Upper lobe of left lung (tissue), 6 donors: Measurements from ENCODE around the gene GPR62. TPM values are rescaled to one million over a fixed set of nuclear protein-coding genes. Genes with fewer than 3 reads are reported as not detected.

Experiments
- ATAC-seq, 2 donors: fragments of 200-7000 bp; cut with Tn5 transposase; one replicate each; pipeline ENCODE4 v1.9.1; 2022; ENCODE audit warnings: mild to moderate bottlenecking in 2 of 2, moderate library complexity in 2 of 2; ENCODE audit not compliant: low FRiP score in 2 of 2
- DNase-seq, 2 donors: peaks; one replicate each; pipeline ENCODE4 v3.0.0-alpha.2; 2019 to 2020
- H3K27ac ChIP-seq, 4 donors: fragments of 200-600 bp; sonication (generic); one replicate each; pipeline ENCODE4 v1.5.1; 2016 to 2019
- H3K27me3 ChIP-seq, 4 donors: fragments of 200-600 bp; sonication (generic); one replicate each; pipeline ENCODE4 v1.5.1; 2017 to 2019
- H3K36me3 ChIP-seq, 4 donors: fragments of 200-600 bp; sonication (generic); one replicate each; pipeline ENCODE4 v1.5.1; 2016 to 2019
- H3K4me1 ChIP-seq, 4 donors: fragments of 200-600 bp; sonication (generic); one replicate each; pipeline ENCODE4 v1.5.1; 2018 to 2019
- H3K4me3 ChIP-seq, 4 donors: fragments of 200-600 bp; sonication (generic); one replicate each; pipeline ENCODE4 v1.5.1; 2017 to 2019; ENCODE audit warnings: mild to moderate bottlenecking in 2 of 4, moderate library complexity in 1 of 4
- H3K9me3 ChIP-seq, 4 donors: fragments of 200-600 bp; sonication (generic); one replicate each; pipeline ENCODE4 v1.5.1; 2018 to 2019
- EP300 ChIP-seq, 4 donors: sonication (generic); formaldehyde crosslinking; IDR thresholded peaks; one replicate each; pipeline ENCODE4 v1.5.1; 2017; ENCODE audit warnings: antibody characterized with exemption in 4 of 4, control low read depth in 2 of 4
- POLR2A ChIP-seq, 4 donors: fragments of 450-650 bp; IDR thresholded peaks; one replicate each; pipeline ENCODE4 v1.5.1; 2016 to 2017; ENCODE audit warnings: antibody characterized with exemption in 4 of 4, mild to moderate bottlenecking in 2 of 4
- POLR2AphosphoS5 ChIP-seq, 2 donors: sonication (generic); formaldehyde crosslinking; IDR thresholded peaks; one replicate each; pipeline ENCODE4 v1.5.1; 2017; ENCODE audit warnings: antibody characterized with exemption in 2 of 2
- WGBS, 2 donors: methylation state at CpG; one replicate each; pipeline ENCODE4 v1.1.5; 2017 to 2018; 5-methylcytosine and 5-hydroxymethylcytosine counted together
- total RNA-seq, 6 donors: library from RNA; depleted of rRNA in 4 of 6; stranded (reverse); fragments of >200 nt in 4 of 6; gene quantifications; one replicate each; pipeline versions ENCODE4 v1.1.0 to v1.2.1, GENCODE V29; 2016 to 2021
- TF ChIP-seq, protein P1 (sequence below), 6 experiments: fragments of 450-650 bp in 4 of 6; fragments of 200-600 bp in 2 of 6; sonication (generic) in 2 of 6; IDR thresholded peaks; one replicate each; pipeline ENCODE4 v1.5.1; 2016 to 2019; ENCODE audit warnings: antibody characterized with exemption in 6 of 6
- donor health status: DM: no; HTN: no; CAD: no; lungs with moderate emphysema.
- donor health status: DM: no; HTN: yes; CAD: no; lungs with severe emphysema.

Gene GPR62
- total RNA-seq, 6 donors from 2014 or later, result not detected

DNA sequence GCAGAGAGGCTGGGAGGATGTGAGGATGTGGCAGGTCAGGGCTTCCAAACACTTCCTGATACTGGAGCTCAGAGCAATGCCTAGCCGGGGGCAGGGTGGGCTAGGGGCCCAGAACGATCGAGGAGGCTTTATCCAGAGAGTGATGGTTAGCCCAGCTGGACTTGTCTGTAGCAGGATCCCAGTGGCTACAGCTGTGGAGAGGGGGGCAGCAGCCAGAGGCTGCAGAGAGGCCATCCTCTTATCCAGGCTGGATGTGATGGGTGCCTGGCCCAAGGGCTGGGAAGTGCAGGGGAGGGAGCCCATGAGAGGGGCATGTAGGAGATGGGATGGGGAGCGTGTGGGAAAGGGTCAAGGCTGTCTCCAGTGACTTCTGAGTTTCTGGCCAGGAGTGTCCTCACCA is 8.4 kb upstream of the GPR62 start:
- DNase-seq, result no peak
- TF ChIP-seq EP300 (IDR thresholded peaks at IDR 0.05) (no peak), POLR2AphosphoS5 (IDR thresholded peaks at IDR 0.05) (no peak), POLR2A (IDR thresholded peaks at IDR 0.05) (no peak)
- TF ChIP-seq, protein P1, sequence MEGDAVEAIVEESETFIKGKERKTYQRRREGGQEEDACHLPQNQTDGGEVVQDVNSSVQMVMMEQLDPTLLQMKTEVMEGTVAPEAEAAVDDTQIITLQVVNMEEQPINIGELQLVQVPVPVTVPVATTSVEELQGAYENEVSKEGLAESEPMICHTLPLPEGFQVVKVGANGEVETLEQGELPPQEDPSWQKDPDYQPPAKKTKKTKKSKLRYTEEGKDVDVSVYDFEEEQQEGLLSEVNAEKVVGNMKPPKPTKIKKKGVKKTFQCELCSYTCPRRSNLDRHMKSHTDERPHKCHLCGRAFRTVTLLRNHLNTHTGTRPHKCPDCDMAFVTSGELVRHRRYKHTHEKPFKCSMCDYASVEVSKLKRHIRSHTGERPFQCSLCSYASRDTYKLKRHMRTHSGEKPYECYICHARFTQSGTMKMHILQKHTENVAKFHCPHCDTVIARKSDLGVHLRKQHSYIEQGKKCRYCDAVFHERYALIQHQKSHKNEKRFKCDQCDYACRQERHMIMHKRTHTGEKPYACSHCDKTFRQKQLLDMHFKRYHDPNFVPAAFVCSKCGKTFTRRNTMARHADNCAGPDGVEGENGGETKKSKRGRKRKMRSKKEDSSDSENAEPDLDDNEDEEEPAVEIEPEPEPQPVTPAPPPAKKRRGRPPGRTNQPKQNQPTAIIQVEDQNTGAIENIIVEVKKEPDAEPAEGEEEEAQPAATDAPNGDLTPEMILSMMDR (IDR thresholded peaks at IDR 0.05), result no peak
- WGBS, 2 donors, result 88 to 97% methylated on average over 4 of the region's 4 CpGs

DNA sequence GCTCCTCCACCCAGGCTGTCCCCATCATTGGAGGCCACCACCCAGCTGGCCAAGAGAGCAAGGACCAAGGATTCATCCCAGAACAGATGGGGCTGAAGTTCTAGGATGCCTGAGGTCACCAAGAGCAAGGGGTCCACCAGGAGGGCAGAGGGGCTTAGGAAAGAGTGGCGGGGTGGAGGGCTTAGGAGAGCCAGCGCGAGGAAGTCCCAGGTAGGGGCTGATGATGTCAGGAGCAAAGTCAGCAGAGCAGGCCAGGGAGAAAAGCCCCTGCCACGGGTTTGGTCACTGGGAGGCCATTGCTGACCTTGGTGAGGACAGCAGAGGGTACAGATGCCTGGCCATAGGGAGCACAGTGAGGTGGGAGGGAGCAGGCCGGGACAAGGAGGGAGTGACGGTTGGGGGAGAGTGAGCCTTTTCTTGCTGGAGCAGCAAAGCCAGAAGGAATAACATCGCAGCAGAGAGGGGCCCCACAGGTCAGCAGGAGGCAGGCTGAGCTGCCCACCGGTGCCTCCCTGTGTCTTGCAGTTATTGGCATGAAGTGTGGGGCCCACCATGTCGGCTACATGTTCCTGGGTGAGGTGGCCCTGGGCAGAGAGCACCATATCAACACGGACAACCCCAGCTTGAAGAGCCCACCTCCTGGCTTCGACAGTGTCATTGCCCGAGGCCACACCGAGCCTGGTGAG is 7.8 kb upstream of the GPR62 start:
- DNase-seq, result no peak

More for the DNA sequence above, 8.4 kb upstream of the GPR62 start:
- Histone ChIP-seq H3K27me3 (no peaks in the 10 kb centered on the region), H3K4me1 (peaks cover 12 to 15% (median 14%) of the 10 kb centered on the region in 4 donors), H3K4me3 (no peak overlapping the region), H3K27ac (no peak overlapping the region), H3K36me3 (peaks cover 0 to 17% (median 2%) of the 10 kb centered on the region in 4 donors), H3K9me3 (no peaks in the 10 kb centered on the region)
- no peak for ATAC-seq

DNA sequence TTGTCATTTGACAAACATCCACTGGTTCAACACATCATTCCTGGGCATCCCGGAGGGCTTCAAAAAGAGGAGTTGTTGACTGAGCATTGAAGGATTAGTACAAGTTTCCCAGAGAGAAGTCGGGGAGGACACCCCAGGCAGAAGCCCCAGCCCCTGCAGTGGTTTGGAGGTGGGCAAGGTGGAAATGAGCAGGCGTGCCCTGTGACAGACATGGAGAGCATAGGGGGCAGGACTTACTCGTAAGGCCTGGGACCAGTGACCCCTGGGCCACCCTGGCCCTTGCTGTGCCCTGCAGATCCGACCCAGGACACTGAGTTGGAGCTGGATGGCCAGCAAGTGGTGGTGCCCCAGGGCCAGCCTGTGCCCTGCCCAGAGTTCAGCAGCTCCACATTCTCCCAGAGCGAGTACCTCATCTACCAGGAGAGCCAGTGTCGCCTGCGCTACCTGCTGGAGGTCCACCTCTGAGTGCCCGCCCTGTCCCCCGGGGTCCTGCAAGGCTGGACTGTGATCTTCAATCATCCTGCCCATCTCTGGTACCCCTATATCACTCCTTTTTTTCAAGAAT is 7.1 kb upstream of the GPR62 start:
- Histone ChIP-seq H3K36me3 (peaks cover 0 to 17% (median 2%) of the 10 kb centered on the region in 4 donors), H3K4me1 (peaks cover 4 to 5% (median 4%) of the 10 kb centered on the region in 4 donors), H3K27me3 (no peaks in the 10 kb centered on the region), H3K4me3 (no peak overlapping the region), H3K27ac (no peak overlapping the region), H3K9me3 (no peaks in the 10 kb centered on the region)
- TF ChIP-seq, protein P1 (IDR thresholded peaks at IDR 0.05), result no peak
- TF ChIP-seq EP300 (IDR thresholded peaks at IDR 0.05) (no peak), POLR2A (IDR thresholded peaks at IDR 0.05) (no peak), POLR2AphosphoS5 (IDR thresholded peaks at IDR 0.05) (no peak)
- DNase-seq, result no peak
- no peak for ATAC-seq
- WGBS, 2 donors, result 86 to 91% methylated on average over 9 to 10 of the region's 10 CpGs

More for the DNA sequence above, 7.8 kb upstream of the GPR62 start:
- Histone ChIP-seq H3K36me3 (peaks cover 0 to 17% (median 2%) of the 10 kb centered on the region in 4 donors), H3K4me1 (peaks cover 12% of the 10 kb centered on the region in 4 donors), H3K27ac (no peak overlapping the region), H3K4me3 (no peak overlapping the region), H3K27me3 (no peaks in the 10 kb centered on the region), H3K9me3 (no peaks in the 10 kb centered on the region)
- 78 to 80% methylated on average over 9 to 13 of the region's 13 CpGs for WGBS, 2 donors
- TF ChIP-seq, protein P1 (IDR thresholded peaks at IDR 0.05), result no peak
- TF ChIP-seq EP300 (IDR thresholded peaks at IDR 0.05) (no peak), POLR2A (IDR thresholded peaks at IDR 0.05) (no peak), POLR2AphosphoS5 (IDR thresholded peaks at IDR 0.05) (no peak)
- ATAC-seq, result no peak

DNA sequence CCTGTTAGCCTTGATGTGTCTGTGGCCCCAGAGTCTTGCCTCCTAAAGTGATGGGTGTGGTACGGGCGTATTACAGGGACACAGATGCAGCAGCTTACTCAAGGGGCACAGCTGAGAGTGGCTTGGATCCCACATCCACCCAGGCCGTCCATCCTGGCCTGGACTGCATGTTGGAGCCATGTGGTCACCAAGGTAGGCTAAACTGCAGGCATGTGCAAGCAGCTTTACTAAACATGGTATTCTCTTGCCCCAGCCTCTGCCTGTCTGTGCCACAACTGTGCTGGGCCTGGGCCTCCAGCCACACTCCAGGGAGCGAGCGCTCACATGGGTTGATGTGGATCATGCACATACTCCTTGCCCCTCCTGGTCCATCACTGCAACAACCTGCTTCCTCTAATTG is 6.1 kb upstream of the GPR62 start:
- TF ChIP-seq POLR2AphosphoS5 (IDR thresholded peaks at IDR 0.05), result no peak
- no peak for TF ChIP-seq POLR2A (IDR thresholded peaks at IDR 0.05)
- no peak for TF ChIP-seq EP300 (IDR thresholded peaks at IDR 0.05)
- no peak overlapping the region for H3K27ac ChIP-seq
- 86 to 93% methylated on average over 4 to 5 of the region's 5 CpGs for WGBS, 2 donors

DNA sequence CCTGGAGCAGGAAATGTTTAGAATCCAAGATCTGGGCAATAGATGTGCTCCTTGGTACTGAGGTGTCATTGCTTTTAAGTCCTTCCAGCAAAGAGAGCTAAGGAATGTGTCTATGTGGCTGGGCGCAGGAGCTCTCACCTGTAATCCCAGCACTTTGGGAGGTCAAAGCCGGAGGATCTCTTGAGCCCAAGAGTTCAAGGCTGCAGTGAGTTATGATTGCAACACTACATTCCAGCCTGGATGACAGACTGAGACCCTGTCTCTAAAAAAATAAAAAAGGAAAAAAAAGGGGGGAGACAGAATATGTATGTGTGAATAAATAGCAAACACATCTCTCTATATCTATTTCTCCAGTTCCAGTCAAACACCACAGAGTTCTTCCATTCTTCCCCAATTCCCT is 4.3 kb upstream of the GPR62 start:
- ATAC-seq, result no peak
- Histone ChIP-seq H3K9me3 (no peaks in the 10 kb centered on the region), H3K27me3 (peaks cover 0 to 3% (median 0%) of the 10 kb centered on the region in 4 donors), H3K27ac (no peak overlapping the region), H3K36me3 (peaks cover 0 to 6% (median 2%) of the 10 kb centered on the region in 4 donors), H3K4me1 (peaks cover 0 to 8% (median 4%) of the 10 kb centered on the region in 4 donors), H3K4me3 (no peak overlapping the region)
- 82 to 89% methylated on average over 2 of the region's 2 CpGs for WGBS, 2 donors
- no peak for DNase-seq
- TF ChIP-seq, protein P1 (IDR thresholded peaks at IDR 0.05), result no peak
- TF ChIP-seq POLR2A (IDR thresholded peaks at IDR 0.05) (no peak), EP300 (IDR thresholded peaks at IDR 0.05) (no peak), POLR2AphosphoS5 (IDR thresholded peaks at IDR 0.05) (no peak)

More for the DNA sequence above, 6.1 kb upstream of the GPR62 start:
- ATAC-seq, result no peak
- Histone ChIP-seq H3K4me3 (no peak overlapping the region), H3K27me3 (no peaks in the 10 kb centered on the region), H3K4me1 (no peaks in the 10 kb centered on the region), H3K36me3 (peaks cover 0 to 15% (median 2%) of the 10 kb centered on the region in 4 donors), H3K9me3 (no peaks in the 10 kb centered on the region)
- no peak for DNase-seq
